ENCODE results near the gene LEMD3.

- TF ChIP-seq CTCF (conservative IDR thresholded peaks at IDR 0.05 in 1 of 2, IDR thresholded peaks at IDR 0.05 in 1 of 2; ENCODE audit: low read depth in 1 of 2, low read length in 2 of 2) (no peak), EZH2 (IDR thresholded peaks at IDR 0.05; ENCODE audit: low read length, missing control alignments) (no peak)
Measured at GRCh38 chr12:65237153-65237552, 67.8 kb downstream of the LEMD3 start.

Data from fibroblast of lung (primary cell).